ENCODE measurements around the gene C1QTNF6. TPM values are rescaled to one million over a fixed set of nuclear protein-coding genes. Genes with fewer than 3 reads are reported as not detected.

Gene C1QTNF6
- total RNA-seq, 1 donor from 2014 or later, result 6.1 TPM

DNA sequence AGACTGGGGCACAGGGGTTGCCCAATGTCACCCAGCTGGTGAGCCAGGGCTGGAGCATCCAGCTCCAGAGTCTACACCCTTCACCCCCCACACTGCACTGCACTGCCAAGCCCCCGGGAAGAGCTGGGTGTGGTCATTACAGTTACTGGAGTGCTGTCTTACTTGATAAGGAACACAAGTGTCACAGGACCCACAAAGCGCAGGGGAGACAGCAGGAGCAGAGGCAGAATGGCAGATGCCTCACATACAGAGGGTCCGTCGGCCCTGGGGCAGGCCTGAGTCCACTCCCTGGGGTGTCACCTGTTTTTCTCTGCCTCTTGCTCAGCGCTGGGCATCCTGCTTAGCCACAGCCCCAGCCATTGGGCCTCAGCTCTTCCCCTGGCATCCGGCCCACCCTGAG is 46.1 kb downstream of the C1QTNF6 start:
- Histone ChIP-seq H3K36me3 (no peaks in the 10 kb centered on the region), H3K4me1 (no peaks in the 10 kb centered on the region), H3K27me3 (peaks cover 8% of the 10 kb centered on the region), H3K4me3 (no peak overlapping the region), H3K9me3 (no peaks in the 10 kb centered on the region), H3K27ac (no peak overlapping the region)
- DNase-seq (no peak), ATAC-seq (no peak)
- intact Hi-C loops (cut with DNase I), result no loop called here
- TF ChIP-seq, protein P1, sequence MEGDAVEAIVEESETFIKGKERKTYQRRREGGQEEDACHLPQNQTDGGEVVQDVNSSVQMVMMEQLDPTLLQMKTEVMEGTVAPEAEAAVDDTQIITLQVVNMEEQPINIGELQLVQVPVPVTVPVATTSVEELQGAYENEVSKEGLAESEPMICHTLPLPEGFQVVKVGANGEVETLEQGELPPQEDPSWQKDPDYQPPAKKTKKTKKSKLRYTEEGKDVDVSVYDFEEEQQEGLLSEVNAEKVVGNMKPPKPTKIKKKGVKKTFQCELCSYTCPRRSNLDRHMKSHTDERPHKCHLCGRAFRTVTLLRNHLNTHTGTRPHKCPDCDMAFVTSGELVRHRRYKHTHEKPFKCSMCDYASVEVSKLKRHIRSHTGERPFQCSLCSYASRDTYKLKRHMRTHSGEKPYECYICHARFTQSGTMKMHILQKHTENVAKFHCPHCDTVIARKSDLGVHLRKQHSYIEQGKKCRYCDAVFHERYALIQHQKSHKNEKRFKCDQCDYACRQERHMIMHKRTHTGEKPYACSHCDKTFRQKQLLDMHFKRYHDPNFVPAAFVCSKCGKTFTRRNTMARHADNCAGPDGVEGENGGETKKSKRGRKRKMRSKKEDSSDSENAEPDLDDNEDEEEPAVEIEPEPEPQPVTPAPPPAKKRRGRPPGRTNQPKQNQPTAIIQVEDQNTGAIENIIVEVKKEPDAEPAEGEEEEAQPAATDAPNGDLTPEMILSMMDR (IDR thresholded peaks at IDR 0.05), result no peak

- DNase-seq (no peak), ATAC-seq (no peak)
- H3K36me3 ChIP-seq, result no peaks in the 10 kb centered on the region
These were observed 46.6 kb downstream of the C1QTNF6 start for GRCh38 chr22:37141476-37141875.

GRCh38 chr22:37140686-37141323 is 47.2 kb downstream of the C1QTNF6 start:
- TF ChIP-seq, protein P1 (IDR thresholded peaks at IDR 0.05), result no peak
- Histone ChIP-seq H3K4me3 (no peak overlapping the region), H3K9me3 (no peaks in the 10 kb centered on the region), H3K27ac (no peak overlapping the region), H3K4me1 (no peaks in the 10 kb centered on the region), H3K27me3 (peaks cover 8% of the 10 kb centered on the region), H3K36me3 (no peaks in the 10 kb centered on the region)
- no peak for DNase-seq
- intact Hi-C loops (cut with DNase I), result no loop called here
- ATAC-seq, result no peak

More at GRCh38 chr22:37141476-37141875, 46.6 kb downstream of the C1QTNF6 start:
- Histone ChIP-seq H3K27me3 (peaks cover 8% of the 10 kb centered on the region), H3K4me3 (no peak overlapping the region), H3K27ac (no peak overlapping the region), H3K4me1 (no peaks in the 10 kb centered on the region), H3K9me3 (no peaks in the 10 kb centered on the region)
- TF ChIP-seq, protein P1 (IDR thresholded peaks at IDR 0.05), result no peak
- intact Hi-C loops (cut with DNase I), result no loop called here

DNA sequence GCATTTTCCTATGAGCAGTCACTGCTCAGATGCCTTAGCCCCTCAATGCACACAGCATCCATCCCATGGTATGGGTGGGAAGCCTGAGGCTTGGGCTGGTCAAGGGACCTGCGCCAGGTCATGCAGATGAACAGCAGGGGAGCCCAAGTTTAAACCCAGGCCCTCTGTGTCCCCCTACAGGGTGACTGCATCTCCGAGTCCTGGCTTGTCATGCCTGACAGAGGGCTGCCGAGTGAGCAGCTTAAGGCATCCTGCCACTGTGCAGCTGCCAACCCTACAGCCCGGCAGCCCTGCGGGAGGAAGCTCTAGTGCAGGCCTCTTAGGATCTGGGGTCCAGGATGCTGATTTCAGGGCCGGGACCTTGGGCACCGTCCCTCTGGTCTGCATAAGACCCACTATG is 48.3 kb downstream of the C1QTNF6 start:
- no peak for ATAC-seq
- TF ChIP-seq, protein P1 (IDR thresholded peaks at IDR 0.05), result no peak
- DNase-seq, result no peak
- Histone ChIP-seq H3K4me1 (no peaks in the 10 kb centered on the region), H3K4me3 (no peak overlapping the region), H3K27me3 (peaks cover 4% of the 10 kb centered on the region), H3K27ac (no peak overlapping the region), H3K9me3 (no peaks in the 10 kb centered on the region), H3K36me3 (no peaks in the 10 kb centered on the region)
- intact Hi-C loops (cut with DNase I), result no loop called here

- intact Hi-C loops (cut with DNase I), result no loop called here
- Histone ChIP-seq H3K4me3 (no peak overlapping the region), H3K36me3 (no peaks in the 10 kb centered on the region), H3K27ac (no peak overlapping the region), H3K27me3 (no peaks in the 10 kb centered on the region), H3K4me1 (no peaks in the 10 kb centered on the region), H3K9me3 (no peaks in the 10 kb centered on the region)
- ATAC-seq (no peak), DNase-seq (no peak)
- TF ChIP-seq, protein P1 (IDR thresholded peaks at IDR 0.05), result no peak
These were observed 49.0 kb downstream of the C1QTNF6 start for GRCh38 chr22:37138849-37139561.

All from upper lobe of right lung (tissue), 1 donor.